Spleen (tissue), 11 donors: ENCODE data around the gene ACSL1. TPM values are rescaled to one million over a fixed set of nuclear protein-coding genes. Genes with fewer than 3 reads are reported as not detected.

Experiments
- DNase-seq: peaks from one replicate; pipeline ENCODE4 v3.0.0-alpha.2; 2020
- H3K27ac ChIP-seq, 8 donors: fragments of 200-600 bp; sonication (generic) in 7 of 8; 1 replicate in 4 of 8; 2 replicates in 4 of 8; pipeline versions ENCODE4 v1.5.0 to v1.8.0; 2016 to 2021; ENCODE audit warnings: inconsistent platforms in 4 of 8, mild to moderate bottlenecking in 4 of 8, moderate library complexity in 1 of 8
- H3K27me3 ChIP-seq, 7 donors: fragments of 200-600 bp; sonication (generic) in 6 of 7; replicated peaks in 1 of 7; 1 replicate in 4 of 7; 2 replicates in 3 of 7; pipeline versions ENCODE4 v1.5.0 to v1.8.0; 2016 to 2021; ENCODE audit warnings: inconsistent platforms in 3 of 7, mild to moderate bottlenecking in 1 of 7
- H3K36me3 ChIP-seq, 6 donors: fragments of 200-600 bp; sonication (generic) in 5 of 6; 1 replicate in 4 of 6; 2 replicates in 2 of 6; pipeline versions ENCODE4 v1.5.0 to v1.8.0; 2016 to 2021; ENCODE audit warnings: inconsistent platforms in 2 of 6
- H3K4me1 ChIP-seq, 6 donors: fragments of 200-600 bp; sonication (generic) in 5 of 6; 1 replicate in 3 of 6; 2 replicates in 3 of 6; pipeline versions ENCODE4 v1.5.0 to v1.8.0; 2016 to 2021; ENCODE audit warnings: inconsistent platforms in 3 of 6
- H3K4me3 ChIP-seq, 8 donors: fragments of 200-600 bp; sonication (generic) in 7 of 8; 1 replicate in 4 of 8; 2 replicates in 4 of 8; pipeline versions ENCODE4 v1.5.0 to v1.8.0; 2016 to 2021; ENCODE audit warnings: inconsistent platforms in 4 of 8, mild to moderate bottlenecking in 4 of 8, moderate library complexity in 2 of 8
- H3K9me3 ChIP-seq, 8 donors: fragments of 200-600 bp; sonication (generic) in 7 of 8; 1 replicate in 4 of 8; 2 replicates in 4 of 8; pipeline versions ENCODE4 v1.5.0 to v1.8.0; 2016 to 2021; ENCODE audit warnings: inconsistent platforms in 4 of 8
- CTCF ChIP-seq, 11 experiments: fragments of 200-600 bp in 7 of 11; fragments of 450-650 bp in 4 of 11; sonication (generic) in 4 of 11; IDR thresholded peaks in 8 of 11; conservative IDR thresholded peaks in 3 of 11; 1 replicate in 7 of 11; 2 replicates in 4 of 11; pipeline versions ENCODE4 v1.4.0 to v1.8.0; 2016 to 2021; ENCODE audit warnings: antibody characterized with exemption in 11 of 11, inconsistent platforms in 4 of 11, mild to moderate bottlenecking in 1 of 11
- POLR2A ChIP-seq, 3 donors: fragments of 450-650 bp; IDR thresholded peaks; one replicate each; pipeline ENCODE4 v1.5.1; 2017; ENCODE audit warnings: antibody characterized with exemption in 3 of 3, mild to moderate bottlenecking in 1 of 3
- POLR2AphosphoS5 ChIP-seq, 3 donors: sonication (generic); formaldehyde crosslinking; IDR thresholded peaks; one replicate each; pipeline ENCODE4 v1.5.1; 2017; ENCODE audit warnings: antibody characterized with exemption in 3 of 3
- WGBS, 5 donors: extraction: QIAGEN DNeasy Blood & Tissue Kit in 3 of 5; methylation state at CpG; one replicate each; pipeline versions ENCODE4 v1.1.5 to v1.1.7; 2013 to 2018; 5-methylcytosine and 5-hydroxymethylcytosine counted together
- intact Hi-C: fragments of 100-400 bp; cut with DNase I; formaldehyde crosslinking; loops from one replicate; pipeline ENCODE4 v1.15.0; 2023; ENCODE audit warnings: low total_unique reads
- polyA plus RNA-seq, 3 donors: library from polyadenylated mRNA; stranded (reverse); fragments of 200-250 nt; gene quantifications; one replicate each; pipeline ENCODE4 v1.2.1, GENCODE V29; 2013
- total RNA-seq, 7 donors: library from RNA; depleted of rRNA in 3 of 7; stranded (reverse); fragments of >200 nt in 3 of 7; fragmentation: NEBNext Ultra II Directional in 4 of 7; extraction: Animal tissue kit (Norgen Biotek cat#: 25700) in 4 of 7; gene quantifications; one replicate each; pipeline versions ENCODE4 v1.1.0 to v1.2.1, GENCODE V29; 2016 to 2021
- donor health status: healthy with polysubstance abuse.
- donor health status: DM: no; HTN: no; CAD: no; lungs with moderate emphysema.
- donor health status: DM: no; HTN: no; CAD: no.
- donor health status: Bipolar disorder and iron deficiency.
- donor health status: healthy.
- donor health status: DM: no; HTN: no; CAD: no.
- donor health status: DM: yes; HTN: yes; CAD: no.

Gene ACSL1
- total and polyA plus RNA-seq, 10 donors, result 17.6 to 333 (median 118) TPM

- no peaks in the 10 kb centered on the region for H3K9me3 ChIP-seq
- peaks cover 0 to 97% (median 14%) of the 10 kb centered on the region in 6 donors for H3K36me3 ChIP-seq
- peak; percentile 56 for DNase-seq
- intact Hi-C loops, result no loop called here
- no peak overlapping the region for H3K4me3 ChIP-seq
- H3K27me3 ChIP-seq, result no peaks in the 10 kb centered on the region
- TF ChIP-seq POLR2A (IDR thresholded peaks at IDR 0.05) (no peak), POLR2AphosphoS5 (IDR thresholded peaks at IDR 0.05) (peak in 2 of 3 donors; percentile 5 to 50)
- no peak overlapping the region for H3K27ac ChIP-seq
- WGBS, 5 donors, result 89 to 95% (median 93%) methylated on average over 9 of the region's 9 CpGs
- H3K4me1 ChIP-seq, result peaks cover 0 to 50% (median 17%) of the 10 kb centered on the region in 6 donors
Measured at GRCh38 chr4:184796906-184797305, 28.9 kb downstream of the ACSL1 start.

DNA sequence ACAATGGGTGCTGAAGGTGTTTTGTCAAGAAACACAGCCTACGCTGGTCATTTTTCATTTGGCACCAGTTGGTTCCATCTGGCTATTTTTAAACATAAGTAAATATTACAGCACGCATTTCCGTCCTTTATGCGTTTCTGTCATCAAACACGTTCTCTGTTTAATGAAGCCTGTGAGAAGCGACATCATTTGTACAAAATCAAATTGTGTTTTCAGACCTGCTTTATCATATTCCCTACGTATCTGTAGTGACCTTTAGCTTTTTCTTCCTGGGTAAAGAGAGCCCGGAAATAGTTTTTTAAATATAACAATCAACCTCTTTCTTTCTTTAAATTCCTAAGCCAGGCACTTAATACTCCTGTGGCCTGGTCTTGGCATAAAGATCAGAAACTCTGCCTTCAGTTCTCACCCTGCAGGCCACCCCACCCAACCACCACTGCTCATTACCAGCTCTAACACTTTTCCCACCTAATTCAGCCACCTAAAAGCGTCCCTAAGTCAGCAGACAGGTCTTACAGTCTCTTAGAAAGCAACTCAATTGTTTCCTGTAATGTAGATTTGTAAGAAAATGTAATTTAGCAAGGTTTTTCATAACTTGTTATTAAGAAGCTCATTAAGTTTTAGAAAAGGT, 30.4 kb downstream of the ACSL1 start:
- TF ChIP-seq POLR2AphosphoS5 (IDR thresholded peaks at IDR 0.05), result no peak
- no peak for TF ChIP-seq POLR2A (IDR thresholded peaks at IDR 0.05)
- no peak for TF ChIP-seq CTCF (IDR thresholded peaks at IDR 0.05 in 8 of 11, conservative IDR thresholded peaks at IDR 0.05 in 3 of 11)
- peaks cover 0 to 55% (median 18%) of the 10 kb centered on the region in 6 donors for H3K4me1 ChIP-seq
- intact Hi-C loops, result no loop called here
- H3K4me3 ChIP-seq, result no peak overlapping the region
- no peak overlapping the region for H3K27ac ChIP-seq
- DNase-seq, result no peak
- no peaks in the 10 kb centered on the region for H3K9me3 ChIP-seq
- H3K36me3 ChIP-seq, result peaks cover 0 to 97% (median 13%) of the 10 kb centered on the region in 6 donors
- 78 to 94% (median 87%) methylated on average over 9 of the region's 9 CpGs for WGBS, 5 donors
- H3K27me3 ChIP-seq, result no peaks in the 10 kb centered on the region

DNA sequence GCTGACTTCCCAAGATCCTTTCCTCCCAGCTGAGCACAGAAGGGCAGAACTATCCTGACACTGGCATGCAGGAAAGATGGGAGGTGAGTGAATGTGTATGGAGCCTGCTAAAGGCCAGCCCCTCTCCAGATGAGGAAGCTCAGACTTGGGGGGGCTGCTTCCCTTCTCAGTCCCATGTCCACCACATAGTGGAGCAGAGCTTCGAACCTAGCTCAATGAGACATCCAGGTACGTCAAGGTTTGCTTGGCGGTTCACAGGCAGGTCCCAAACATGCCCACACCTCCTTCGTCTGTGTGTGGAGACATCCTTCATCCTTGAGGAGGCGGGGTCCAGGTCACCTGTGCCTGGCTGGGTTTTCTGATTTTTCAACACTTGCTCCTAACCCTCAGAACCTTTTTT, 31.3 kb downstream of the ACSL1 start:
- Histone ChIP-seq H3K9me3 (no peaks in the 10 kb centered on the region), H3K27me3 (no peaks in the 10 kb centered on the region), H3K27ac (peak overlapping the region in 1 of 8 donors; percentile 80), H3K4me3 (no peak overlapping the region), H3K4me1 (peaks cover 0 to 51% (median 18%) of the 10 kb centered on the region in 6 donors), H3K36me3 (peaks cover 0 to 97% (median 14%) of the 10 kb centered on the region in 6 donors)
- TF ChIP-seq POLR2A (IDR thresholded peaks at IDR 0.05), result no peak
- TF ChIP-seq POLR2AphosphoS5 (IDR thresholded peaks at IDR 0.05), result peak in 1 of 3 donors; percentile 22
- DNase-seq, result peak; percentile 51
- intact Hi-C loops, result no loop called here
- 93 to 98% (median 98%) methylated on average over 5 of the region's 5 CpGs for WGBS, 5 donors

DNA sequence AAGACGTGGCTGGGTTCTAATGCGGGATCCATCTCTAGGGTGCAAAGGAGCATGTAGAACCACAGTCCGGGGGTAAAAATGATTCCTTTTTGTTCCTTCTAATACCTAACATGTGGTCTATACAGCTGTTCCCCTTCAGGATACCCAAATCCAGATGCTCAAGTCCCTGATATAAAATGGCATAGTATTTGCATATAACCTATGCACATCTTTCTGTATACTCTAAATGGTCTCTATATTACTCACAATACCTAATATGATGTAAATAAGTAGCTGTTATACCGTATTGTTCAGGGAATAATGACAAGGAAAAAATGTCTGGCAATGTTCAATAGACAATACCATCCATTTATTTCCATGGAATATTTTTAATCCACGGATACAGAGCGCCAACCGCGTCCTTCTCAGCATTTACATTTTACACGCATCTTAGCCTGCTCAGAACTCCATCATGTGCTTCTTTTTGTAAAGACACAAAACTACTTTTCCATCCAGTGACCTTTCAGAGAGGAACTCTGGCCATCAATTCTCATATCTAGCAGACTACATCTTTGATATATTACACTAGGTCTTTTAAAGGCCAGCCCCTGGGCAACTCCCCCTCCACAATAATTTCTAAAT, 31.9 kb downstream of the ACSL1 start:
- 78 to 95% (median 91%) methylated on average over 9 of the region's 9 CpGs for WGBS, 5 donors

More for the DNA sequence above, 31.9 kb downstream of the ACSL1 start:
- peak overlapping the region in 4 of 8 donors; percentile 13 to 80 (median 68) for H3K27ac ChIP-seq
- DNase-seq, result no peak
- no peaks in the 10 kb centered on the region for H3K27me3 ChIP-seq
- intact Hi-C loops, result no loop called here
- H3K36me3 ChIP-seq, result peaks cover 0 to 97% (median 17%) of the 10 kb centered on the region in 6 donors
- H3K9me3 ChIP-seq, result no peaks in the 10 kb centered on the region
- TF ChIP-seq POLR2A (IDR thresholded peaks at IDR 0.05) (no peak), CTCF (IDR thresholded peaks at IDR 0.05 in 8 of 11, conservative IDR thresholded peaks at IDR 0.05 in 3 of 11) (no peak), POLR2AphosphoS5 (IDR thresholded peaks at IDR 0.05) (no peak)
- H3K4me1 ChIP-seq, result peaks cover 0 to 51% (median 18%) of the 10 kb centered on the region in 6 donors
- H3K4me3 ChIP-seq, result no peak overlapping the region
